EL (cell line): ENCODE measurements around the gene SCNN1G.
"Not testable (repeated sequence)": the region's sequence is repeated elsewhere in the genome, so short reads cannot be mapped to it uniquely, and the experiment has no call there.

Source experiments
- DNase-seq: peaks from one replicate; pipeline ENCODE4 v3.0.0-alpha.2; 2016

SCNN1G gene

DNA sequence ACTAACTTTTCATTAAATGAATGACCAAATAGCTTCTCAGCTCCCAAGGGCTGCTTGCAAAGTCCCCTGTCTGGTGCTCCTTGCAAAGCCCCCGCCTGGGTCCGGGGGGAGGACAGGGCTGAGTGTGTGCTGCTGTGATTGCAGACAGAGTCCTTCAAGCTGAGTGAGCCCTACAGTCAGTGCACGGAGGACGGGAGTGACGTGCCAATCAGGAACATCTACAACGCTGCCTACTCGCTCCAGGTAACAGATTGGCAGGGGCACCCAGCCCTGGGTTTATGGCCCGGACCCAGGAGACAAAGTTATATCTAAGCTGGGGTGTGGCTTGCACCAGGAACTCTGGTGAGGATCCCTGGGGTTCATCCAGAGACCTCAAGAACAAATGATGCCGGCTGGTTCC, 27.1 kb downstream of the SCNN1G start:
- no peak for DNase-seq

DNA sequence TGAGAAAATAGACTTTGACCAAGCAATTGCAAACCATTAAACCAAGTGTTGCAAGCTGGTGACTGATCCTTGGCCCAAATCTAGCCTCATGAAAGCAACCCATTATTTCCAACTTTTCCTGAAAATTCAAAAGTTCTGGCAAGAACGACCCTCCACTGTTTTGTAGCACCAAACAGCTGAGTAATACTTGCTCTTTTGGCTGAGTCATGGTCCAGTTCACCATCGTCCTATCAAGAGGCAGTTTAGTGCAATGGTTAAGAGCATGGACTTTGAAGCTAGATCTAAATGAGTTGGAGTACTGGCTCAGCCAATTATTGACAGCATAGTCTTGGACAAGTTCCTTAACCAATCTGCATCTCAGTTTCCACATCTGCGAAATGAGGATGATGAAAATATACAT, 31.3 kb downstream of the SCNN1G start:
- DNase-seq, result no peak

- DNase-seq, result no peak
These were observed 32.3 kb downstream of the SCNN1G start for GRCh38 chr16:23214796-23215195.

GRCh38 chr16:23215435-23215834, 32.9 kb downstream of the SCNN1G start:
- no peak for DNase-seq

- DNase-seq, result no peak
These were observed 34.2 kb downstream of the SCNN1G start for GRCh38 chr16:23216658-23217246.

- DNase-seq, result no peak
These were observed 35.1 kb downstream of the SCNN1G start for GRCh38 chr16:23217646-23218045.

- DNase-seq, result no peak
These were observed 40.4 kb downstream of the SCNN1G start for GRCh38 chr16:23222929-23223328.

DNA sequence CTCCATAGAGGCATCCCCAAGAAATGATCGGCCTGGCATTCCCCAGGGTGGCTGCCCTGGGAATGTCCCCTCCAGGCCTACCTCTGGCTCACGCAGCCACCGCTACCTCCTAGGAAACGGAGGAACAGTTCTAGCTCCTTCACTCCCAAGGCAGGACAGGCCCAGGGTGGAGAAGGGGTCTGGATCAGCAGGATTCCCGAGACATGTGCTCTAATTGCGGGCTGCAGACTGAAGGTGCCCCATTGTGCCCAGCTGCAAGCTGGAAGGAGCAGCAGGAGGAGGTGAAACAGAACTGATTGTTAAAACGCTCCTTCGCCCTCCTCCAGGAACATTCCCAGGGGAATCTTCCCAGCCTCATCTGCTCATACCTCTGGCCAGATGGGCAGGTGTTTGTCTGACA, 40.8 kb downstream of the SCNN1G start:
- DNase-seq, result no peak

GRCh38 chr16:23225109-23225508, 42.6 kb downstream of the SCNN1G start:
- no peak for DNase-seq

DNA sequence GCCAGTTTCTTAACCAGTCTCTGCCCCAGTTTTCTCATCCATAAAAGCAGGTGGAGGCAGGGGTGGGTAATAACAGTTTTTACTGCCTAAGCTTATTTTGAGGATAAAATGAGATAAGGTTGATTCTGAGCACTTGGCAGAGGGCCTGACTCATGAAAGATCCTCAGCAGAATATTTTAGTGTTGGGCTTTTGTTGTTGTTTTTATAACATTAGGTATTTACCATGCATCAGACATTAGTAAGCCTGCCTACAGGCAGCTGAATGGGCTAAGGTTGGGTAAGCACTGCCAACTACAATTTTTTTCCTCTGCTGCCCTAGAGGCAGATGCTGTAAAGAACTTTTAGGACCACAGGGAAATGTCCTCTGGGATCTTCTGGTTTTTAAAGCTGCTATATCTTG, 43.1 kb downstream of the SCNN1G start:
- DNase-seq, result no peak

GRCh38 chr16:23227529-23227928, 45.0 kb downstream of the SCNN1G start:
- no peak for DNase-seq

GRCh38 chr16:23229714-23230113, 47.2 kb downstream of the SCNN1G start:
- DNase-seq, result no peak

DNA sequence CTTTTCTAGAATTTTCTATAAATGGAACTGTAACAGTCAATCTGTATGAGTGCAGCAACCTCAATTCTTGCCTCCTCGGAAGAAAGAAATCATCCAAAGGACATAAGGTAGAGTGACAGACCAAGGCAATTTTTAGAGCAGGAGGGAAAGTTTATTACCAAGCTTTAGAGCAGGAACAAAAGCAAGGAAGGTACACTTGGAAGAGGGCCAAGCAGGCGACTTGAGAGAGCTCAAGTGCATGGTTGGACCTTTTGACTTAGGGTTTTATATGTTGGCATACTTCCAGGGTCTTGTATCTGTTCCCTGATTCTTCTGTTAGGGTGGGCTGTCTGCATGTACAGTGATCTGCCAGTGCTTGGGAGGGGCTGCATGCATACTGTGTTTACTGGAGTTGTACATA, 50.3 kb downstream of the SCNN1G start:
- no peak for DNase-seq

DNA sequence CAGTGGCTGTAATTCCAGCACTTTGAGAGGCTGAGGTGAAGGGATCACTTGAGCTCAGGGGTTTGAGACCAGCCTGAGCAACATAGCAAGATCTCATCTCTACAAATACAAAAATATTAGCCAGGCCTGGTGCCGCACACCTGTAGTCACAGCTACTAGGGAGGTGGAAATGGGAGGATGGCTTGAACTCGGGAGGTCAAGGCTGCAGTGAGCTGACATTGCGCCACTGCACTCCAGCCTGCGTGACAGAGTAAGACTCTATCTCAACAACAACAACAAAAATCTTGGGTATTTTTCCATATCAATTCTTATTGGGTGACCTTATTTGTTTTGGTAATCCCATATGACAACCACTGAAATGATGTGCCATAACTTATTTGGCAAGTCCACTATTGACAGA, 52.6 kb downstream of the SCNN1G start:
- DNase-seq, result no peak

- no peak for DNase-seq
These were observed 54.4 kb downstream of the SCNN1G start for GRCh38 chr16:23236983-23237382.

GRCh38 chr16:23240994-23241393, 58.4 kb downstream of the SCNN1G start:
- no peak for DNase-seq

DNA sequence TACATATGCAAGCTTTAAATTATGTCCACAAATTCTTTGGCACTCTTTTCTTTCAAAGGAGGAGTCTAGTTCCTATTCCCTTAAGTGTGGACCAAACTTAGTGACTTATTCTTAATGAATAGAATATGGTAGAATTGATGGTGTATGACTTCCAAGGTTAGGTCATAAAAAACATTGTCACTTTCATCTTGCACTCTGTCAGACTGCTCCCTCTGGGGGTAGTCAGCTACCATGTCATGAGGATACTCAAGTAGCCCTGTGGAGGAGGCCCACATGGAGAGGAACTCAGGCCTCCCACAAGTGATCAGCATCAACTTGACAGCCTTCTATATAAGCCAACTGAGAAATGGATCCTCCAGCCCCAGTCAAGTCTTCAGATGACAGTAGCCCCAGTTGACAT, 61.6 kb downstream of the SCNN1G start:
- DNase-seq, result no peak

DNA sequence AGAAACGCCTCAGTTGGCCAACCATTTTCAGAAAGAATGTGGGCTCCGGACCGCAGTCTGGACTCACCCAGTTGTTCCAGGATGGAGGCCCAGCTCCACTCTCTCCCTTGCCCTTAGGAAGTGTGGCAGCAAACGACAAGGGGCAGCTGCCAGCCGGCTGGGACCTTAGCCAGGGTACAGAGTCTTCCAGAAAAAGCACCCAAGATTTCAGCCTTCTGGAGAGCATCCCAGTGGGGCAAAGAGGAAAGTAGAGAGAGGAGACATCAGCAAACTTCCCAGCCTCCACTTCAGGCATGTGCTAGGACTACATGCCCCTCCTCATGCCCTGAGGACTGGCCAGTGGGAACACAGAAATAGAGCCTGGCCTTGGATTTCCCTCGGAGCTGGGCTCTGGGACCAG, 62.7 kb downstream of the SCNN1G start:
- DNase-seq, result no peak

- DNase-seq, result peak; percentile 15
These were observed 66.0 kb downstream of the SCNN1G start for GRCh38 chr16:23248261-23249194.

- DNase-seq, result no peak
These were observed 67.3 kb downstream of the SCNN1G start for GRCh38 chr16:23249830-23250229.

GRCh38 chr16:23252310-23252709, 69.8 kb downstream of the SCNN1G start:
- no peak for DNase-seq

DNA sequence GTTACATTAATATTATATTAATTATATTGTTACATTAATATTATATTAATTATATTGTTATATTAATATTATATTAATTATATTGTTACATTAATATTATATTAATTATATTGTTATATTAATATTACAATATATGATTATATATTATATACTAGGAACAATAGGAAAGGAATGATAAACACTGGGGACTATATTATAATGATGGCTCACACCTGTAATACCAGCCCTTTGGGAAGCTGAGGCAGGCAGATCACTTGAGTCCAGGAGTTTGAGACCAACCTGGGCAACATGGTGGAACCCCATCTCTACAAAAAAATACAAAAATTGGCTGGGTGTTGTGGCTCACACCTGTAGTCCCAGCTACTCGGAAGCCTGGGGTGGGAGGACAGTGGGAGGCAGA, 71.1 kb downstream of the SCNN1G start:
- not testable (repeated sequence) for DNase-seq

DNA sequence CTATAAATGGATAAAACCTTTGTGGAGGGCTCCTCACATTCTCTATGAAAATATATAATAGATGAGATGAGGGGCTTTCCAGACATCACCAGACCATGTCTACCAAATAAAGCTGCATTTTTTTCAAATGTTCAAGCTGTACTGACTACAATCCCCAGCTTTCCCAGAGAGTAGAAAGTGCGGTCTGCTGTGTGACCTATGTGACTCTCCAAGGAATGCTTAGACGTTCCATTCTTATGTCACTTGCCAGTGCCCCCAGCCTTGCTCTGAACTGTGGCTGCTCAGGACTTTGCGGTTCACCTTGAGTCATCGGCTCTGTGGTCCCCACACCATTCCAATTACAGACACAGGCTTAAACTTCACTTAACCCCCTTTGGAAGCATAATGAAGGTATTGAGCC, 71.8 kb downstream of the SCNN1G start:
- DNase-seq, result peak; percentile 66

DNA sequence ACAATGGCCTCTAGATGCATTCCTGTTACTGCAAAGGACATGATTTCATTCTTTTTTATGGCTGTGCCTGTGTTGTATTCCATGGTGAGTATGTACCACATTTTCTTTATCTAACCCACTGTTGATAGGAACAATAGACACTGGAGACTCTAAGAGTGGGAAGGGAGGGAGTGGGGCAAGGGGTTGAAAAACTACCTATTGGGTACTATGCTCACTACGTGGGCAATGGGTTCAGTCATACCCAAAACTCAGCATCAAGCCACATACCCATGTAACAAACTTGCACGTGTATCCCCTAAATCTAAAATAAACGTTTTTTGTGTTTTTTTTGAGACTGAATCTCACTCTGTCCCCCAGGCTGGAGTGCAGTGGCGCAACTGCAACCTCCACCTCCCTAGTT, 72.5 kb downstream of the SCNN1G start:
- DNase-seq, result no peak

DNA sequence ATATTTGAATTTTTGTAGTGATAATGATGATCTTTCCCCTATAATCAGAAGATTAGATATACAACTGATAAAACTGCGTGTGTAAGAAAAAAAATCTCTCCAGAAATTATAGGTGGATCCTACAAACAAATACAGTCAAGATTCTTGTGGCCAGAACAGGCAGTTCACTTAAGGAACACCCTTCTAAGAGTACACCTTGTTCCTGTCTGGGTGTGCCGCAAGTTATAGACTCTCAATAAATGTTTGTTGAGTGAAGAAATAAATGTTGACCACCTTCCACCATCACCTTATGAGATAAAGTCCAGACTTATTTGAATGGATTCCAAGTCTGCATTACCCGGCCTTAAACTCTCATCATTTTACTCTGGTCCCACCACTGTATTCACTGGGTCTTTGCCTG, 73.9 kb downstream of the SCNN1G start:
- DNase-seq, result no peak
